ENCODE results near the gene PLCB4.

GRCh38 chr20:9399322-9399721, 330.4 kb downstream of the PLCB4 start:
- TF ChIP-seq CTCF (conservative IDR thresholded peaks at IDR 0.05) (no peak), EZH2 (IDR thresholded peaks at IDR 0.05; ENCODE audit: low read depth) (no peak)

Measured in PC-9 (cell line).